Medulla oblongata (tissue), 1 donor: ENCODE data around the gene GABRG2.

Source experiments
- DNase-seq: peaks from one replicate; pipeline ENCODE4 v3.0.0-alpha.2; 2015; ENCODE audit errors: extremely low spot score

Gene GABRG2

GRCh38 chr5:162193012-162193411 lies 125.4 kb downstream of the GABRG2 start:
- DNase-seq = no peak

DNA sequence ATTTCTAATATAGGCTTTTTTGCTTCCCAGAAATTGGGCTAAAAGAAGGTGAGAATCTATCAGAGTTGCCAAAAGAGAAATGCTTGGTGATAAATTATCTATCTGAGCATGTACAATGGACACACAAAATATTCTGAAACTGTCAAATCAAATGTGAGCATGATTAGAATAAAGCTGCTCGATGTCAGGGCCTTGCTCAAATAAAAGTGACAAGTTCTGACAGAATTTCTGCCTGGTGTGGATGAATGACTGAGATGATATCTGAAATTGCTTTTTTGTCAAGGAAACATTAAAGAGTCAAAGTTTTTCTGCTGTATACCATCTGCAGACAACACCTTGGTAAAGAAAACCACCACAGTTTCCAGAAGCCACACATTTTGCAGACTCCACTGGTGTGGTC lies 128.8 kb downstream of the GABRG2 start:
- no peak for DNase-seq

DNA sequence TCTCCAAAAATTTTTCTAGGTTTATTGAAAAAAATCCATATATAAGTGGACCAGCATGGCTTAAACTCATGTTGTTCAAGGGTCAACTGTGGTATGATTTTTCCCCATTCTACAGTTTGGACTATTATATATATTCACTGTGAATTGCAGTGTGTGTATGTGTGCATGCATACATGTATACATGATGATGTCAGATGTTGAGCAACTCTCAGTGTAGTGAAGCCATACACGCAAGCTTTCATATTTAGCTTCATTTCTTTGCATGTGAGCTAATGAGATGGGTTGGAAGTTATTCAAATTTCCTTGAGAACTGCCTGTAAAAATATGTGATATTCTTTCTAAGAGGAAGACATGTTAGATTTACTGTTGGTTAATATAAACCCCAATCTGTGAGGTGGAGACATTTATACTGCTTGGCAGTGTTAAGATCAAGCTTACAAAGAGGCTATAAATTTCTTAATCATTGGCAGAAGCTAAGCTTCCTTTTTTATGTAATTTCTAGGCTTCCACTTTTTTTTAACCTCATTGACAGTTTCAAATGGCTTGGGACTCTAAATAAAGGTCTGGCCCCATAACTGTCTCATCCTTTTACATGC lies 134.8 kb downstream of the GABRG2 start:
- no peak for DNase-seq
